OCI-LY7 (cell line): ENCODE data around the gene PPP4R2.

ENCODE experiments used
- EZH2phosphoT487 ChIP-seq: fragments of 200-600 bp; sonication (generic); IDR thresholded peaks from 2 replicates; pipeline ENCODE4 v1.6.1; 2018; ENCODE audit warnings: low read depth, borderline replicate concordance, mild to moderate bottlenecking, mixed run types, antibody characterized with exemption, low read length, moderate library complexity, mixed read lengths
- TF ChIP-seq, protein P1 (sequence below): fragments of 200-600 bp; sonication (generic); conservative IDR thresholded peaks from 2 replicates; pipeline ENCODE4 v1.5.1; 2014; ENCODE audit warnings: mild to moderate bottlenecking, antibody characterized with exemption, low read length, moderate library complexity, mixed read lengths

DNA sequence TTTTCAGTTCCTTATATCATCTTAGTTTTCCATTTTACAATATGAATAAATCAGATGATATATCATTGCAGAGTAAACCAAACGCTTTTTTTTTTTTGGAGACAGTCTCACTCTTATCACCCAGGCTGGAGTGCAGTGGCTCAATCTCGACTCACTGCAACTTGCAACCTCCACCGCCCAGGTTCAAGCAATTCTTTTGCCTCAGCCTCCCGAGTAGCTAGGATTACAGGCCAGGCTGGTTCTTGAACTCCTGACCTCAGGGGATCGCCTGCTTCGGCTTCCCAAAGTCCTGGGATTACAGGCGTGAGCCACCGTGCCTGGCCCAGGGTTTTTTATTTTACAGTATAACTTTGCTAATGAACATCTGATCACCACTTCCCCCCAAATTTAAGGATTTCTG, 59.0 kb downstream of the PPP4R2 start:
- TF ChIP-seq, protein P1, sequence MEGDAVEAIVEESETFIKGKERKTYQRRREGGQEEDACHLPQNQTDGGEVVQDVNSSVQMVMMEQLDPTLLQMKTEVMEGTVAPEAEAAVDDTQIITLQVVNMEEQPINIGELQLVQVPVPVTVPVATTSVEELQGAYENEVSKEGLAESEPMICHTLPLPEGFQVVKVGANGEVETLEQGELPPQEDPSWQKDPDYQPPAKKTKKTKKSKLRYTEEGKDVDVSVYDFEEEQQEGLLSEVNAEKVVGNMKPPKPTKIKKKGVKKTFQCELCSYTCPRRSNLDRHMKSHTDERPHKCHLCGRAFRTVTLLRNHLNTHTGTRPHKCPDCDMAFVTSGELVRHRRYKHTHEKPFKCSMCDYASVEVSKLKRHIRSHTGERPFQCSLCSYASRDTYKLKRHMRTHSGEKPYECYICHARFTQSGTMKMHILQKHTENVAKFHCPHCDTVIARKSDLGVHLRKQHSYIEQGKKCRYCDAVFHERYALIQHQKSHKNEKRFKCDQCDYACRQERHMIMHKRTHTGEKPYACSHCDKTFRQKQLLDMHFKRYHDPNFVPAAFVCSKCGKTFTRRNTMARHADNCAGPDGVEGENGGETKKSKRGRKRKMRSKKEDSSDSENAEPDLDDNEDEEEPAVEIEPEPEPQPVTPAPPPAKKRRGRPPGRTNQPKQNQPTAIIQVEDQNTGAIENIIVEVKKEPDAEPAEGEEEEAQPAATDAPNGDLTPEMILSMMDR, result no peak
- no peak for TF ChIP-seq EZH2phosphoT487
